HG02938 (cell line): ENCODE measurements around the gene SDC4.

Experiments
- ATAC-seq: cut with Tn5 transposase; IDR thresholded peaks from one replicate; pipeline ENCODE4 v1.9.1; 2021; ENCODE audit warnings: mild to moderate bottlenecking, moderate library complexity; ENCODE audit not compliant: unreplicated experiment

SDC4 gene

GRCh38 chr20:45322952-45323383 lies 25.3 kb downstream of the SDC4 start:
- ATAC-seq = no peak

- no peak for ATAC-seq
Observed at GRCh38 chr20:45320948-45321595, 27.2 kb downstream of the SDC4 start.

- no peak for ATAC-seq
Observed at GRCh38 chr20:45318948-45319347, 29.3 kb downstream of the SDC4 start.

GRCh38 chr20:45318386-45318939 lies 29.8 kb downstream of the SDC4 start:
- no peak for ATAC-seq

- ATAC-seq = no peak
Observed at GRCh38 chr20:45317826-45318225, 30.4 kb downstream of the SDC4 start.

GRCh38 chr20:45316150-45317080 lies 31.8 kb downstream of the SDC4 start:
- ATAC-seq = no peak

GRCh38 chr20:45315672-45316071 lies 32.6 kb downstream of the SDC4 start:
- ATAC-seq = no peak

- ATAC-seq = no peak
Observed at GRCh38 chr20:45313943-45314342, 34.3 kb downstream of the SDC4 start.

GRCh38 chr20:45313065-45313695 lies 35.0 kb downstream of the SDC4 start:
- no peak for ATAC-seq

- ATAC-seq = no peak
Observed at GRCh38 chr20:45312241-45312640, 36.0 kb downstream of the SDC4 start.

GRCh38 chr20:45311589-45312211 lies 36.5 kb downstream of the SDC4 start:
- no peak for ATAC-seq

- ATAC-seq = no peak
Observed at GRCh38 chr20:45309075-45309474, 39.1 kb downstream of the SDC4 start.

GRCh38 chr20:45308117-45308778 lies 40.0 kb downstream of the SDC4 start, which contains the start of gene MATN4:
Gene MATN4, minus strand, starts transcription at chr20:45308299. Its CDS starts 2,717 bp downstream, at chr20:45305582.
- no peak for ATAC-seq

- ATAC-seq = no peak
Observed at GRCh38 chr20:45307076-45307640, 41.1 kb downstream of the SDC4 start.

- ATAC-seq = no peak
Observed at GRCh38 chr20:45306431-45306982, 41.7 kb downstream of the SDC4 start, which contains the start of gene RBPJL. Gene RBPJL, plus strand, starts transcription at chr20:45306840. Its CDS starts 83 bp downstream, at chr20:45306923.

- no peak for ATAC-seq
Observed at GRCh38 chr20:45305262-45305661, 43.0 kb downstream of the SDC4 start.

- no peak for ATAC-seq
Observed at GRCh38 chr20:45304464-45304999, 43.7 kb downstream of the SDC4 start.

GRCh38 chr20:45303586-45304463 lies 44.4 kb downstream of the SDC4 start:
- no peak for ATAC-seq
